ENCODE measurements around the gene PPARA.

Gene PPARA

GRCh38 chr22:46108564-46109473 is 41.5 kb upstream of the PPARA start:
- no peak for TF ChIP-seq GATA2 (IDR thresholded peaks at IDR 0.05; ENCODE audit: low read depth, low read length)
- no peak for TF ChIP-seq GATA3 (IDR thresholded peaks at IDR 0.05; ENCODE audit: low read depth, low read length)

GRCh38 chr22:46109474-46110003 is 40.8 kb upstream of the PPARA start:
- TF ChIP-seq GATA2 (IDR thresholded peaks at IDR 0.05; ENCODE audit: low read depth, low read length) (no peak), GATA3 (IDR thresholded peaks at IDR 0.05; ENCODE audit: low read depth, low read length) (no peak)

GRCh38 chr22:46110215-46110614 is 40.1 kb upstream of the PPARA start:
- no peak for TF ChIP-seq GATA3 (IDR thresholded peaks at IDR 0.05; ENCODE audit: low read depth, low read length)
- TF ChIP-seq GATA2 (IDR thresholded peaks at IDR 0.05; ENCODE audit: low read depth, low read length): no peak

- TF ChIP-seq GATA2 (IDR thresholded peaks at IDR 0.05; ENCODE audit: low read depth, low read length): no peak
- TF ChIP-seq GATA3 (IDR thresholded peaks at IDR 0.05; ENCODE audit: low read depth, low read length): no peak
These were observed 38.5 kb upstream of the PPARA start for GRCh38 chr22:46111645-46112306.

GRCh38 chr22:46112405-46112804 is 37.9 kb upstream of the PPARA start:
- TF ChIP-seq GATA3 (IDR thresholded peaks at IDR 0.05; ENCODE audit: low read depth, low read length) (no peak), GATA2 (IDR thresholded peaks at IDR 0.05; ENCODE audit: low read depth, low read length) (no peak)

GRCh38 chr22:46113110-46113909 is 37.0 kb upstream of the PPARA start:
- TF ChIP-seq GATA2 (IDR thresholded peaks at IDR 0.05; ENCODE audit: low read depth, low read length) (no peak), GATA3 (IDR thresholded peaks at IDR 0.05; ENCODE audit: low read depth, low read length) (no peak)

GRCh38 chr22:46113910-46114517 is 36.3 kb upstream of the PPARA start:
- TF ChIP-seq GATA2 (IDR thresholded peaks at IDR 0.05; ENCODE audit: low read depth, low read length) (no peak), GATA3 (IDR thresholded peaks at IDR 0.05; ENCODE audit: low read depth, low read length) (no peak)

GRCh38 chr22:46114518-46115387 is 35.6 kb upstream of the PPARA start:
- TF ChIP-seq GATA3 (IDR thresholded peaks at IDR 0.05; ENCODE audit: low read depth, low read length) (no peak), GATA2 (IDR thresholded peaks at IDR 0.05; ENCODE audit: low read depth, low read length) (no peak)

GRCh38 chr22:46115388-46115678 is 35.0 kb upstream of the PPARA start:
- TF ChIP-seq GATA2 (IDR thresholded peaks at IDR 0.05; ENCODE audit: low read depth, low read length) (no peak), GATA3 (IDR thresholded peaks at IDR 0.05; ENCODE audit: low read depth, low read length) (no peak)

- TF ChIP-seq GATA2 (IDR thresholded peaks at IDR 0.05; ENCODE audit: low read depth, low read length): no peak
These were observed 34.4 kb upstream of the PPARA start for GRCh38 chr22:46115755-46116490.

- TF ChIP-seq GATA3 (IDR thresholded peaks at IDR 0.05; ENCODE audit: low read depth, low read length): no peak
- TF ChIP-seq GATA2 (IDR thresholded peaks at IDR 0.05; ENCODE audit: low read depth, low read length): no peak
These were observed 33.8 kb upstream of the PPARA start for GRCh38 chr22:46116491-46116958.

All from SH-SY5Y (cell line).